Activated CD4-positive, alpha-beta T cell treated with anti-CD3 and anti-CD28 coated beads, Interleukin-2, amount 10 ng/mL, durations not matched to agents 24 days and 14 days (primary cell): ENCODE measurements around the gene CTNNA3. TPM values are rescaled to one million over a fixed set of nuclear protein-coding genes. Genes with fewer than 3 reads are reported as not detected.

Experiments used
- DNase-seq: peaks from one replicate; pipeline ENCODE4 v3.0.0; 2022
- H3K27ac Mint-ChIP-seq: one replicate; pipeline ENCODE4 v1.8.0; 2022; ENCODE audit warnings: mild to moderate bottlenecking, mixed read lengths
- H3K27me3 Mint-ChIP-seq: one replicate; pipeline ENCODE4 v1.8.0; 2022; ENCODE audit warnings: mixed read lengths
- H3K36me3 Mint-ChIP-seq: one replicate; pipeline ENCODE4 v1.8.0; 2022; ENCODE audit warnings: low read depth, mild to moderate bottlenecking, mixed read lengths
- H3K4me1 Mint-ChIP-seq: one replicate; pipeline ENCODE4 v1.8.0; 2021; ENCODE audit warnings: mixed read lengths
- H3K4me3 Mint-ChIP-seq: one replicate; pipeline ENCODE4 v1.8.0; 2022; ENCODE audit warnings: mild to moderate bottlenecking, moderate library complexity, mixed read lengths
- H3K9me3 Mint-ChIP-seq: one replicate; pipeline ENCODE4 v1.8.0; 2021; ENCODE audit warnings: mixed read lengths
- intact Hi-C: fragments of 100-400 bp; cut with micrococcal nuclease; formaldehyde crosslinking; loops from one replicate; pipeline ENCODE4 v1.15.1; 2023
- total RNA-seq: library from RNA; stranded (reverse); gene quantifications from 2 replicates; pipeline ENCODE4 v1.2.3, GENCODE V29; 2022

Gene CTNNA3
- total RNA-seq, 1 donor from 2014 or later, result not detected

DNA sequence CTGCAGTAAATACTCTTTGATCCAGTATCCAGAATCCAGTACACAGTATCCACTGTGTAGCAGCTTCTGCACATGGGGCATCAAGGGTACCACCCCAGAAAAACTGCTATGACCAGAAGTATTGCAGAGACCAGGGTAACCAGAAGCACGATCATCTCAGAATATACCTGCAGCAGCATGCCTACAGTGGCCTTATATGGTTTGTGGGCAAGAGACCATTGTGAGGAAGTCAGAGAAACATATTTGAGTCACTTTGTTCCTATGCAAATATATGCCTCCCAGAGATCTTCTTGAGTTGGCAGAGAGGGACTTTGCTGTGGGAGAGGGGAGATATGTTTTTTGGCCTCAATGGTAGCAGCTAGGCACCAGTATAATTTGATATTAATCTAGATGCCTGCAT lies 976.5 kb downstream of the CTNNA3 start:
- Mint-ChIP-seq H3K4me1 (no peaks in the 10 kb centered on the region), H3K9me3 (no peaks in the 10 kb centered on the region), H3K4me3 (no peak overlapping the region), H3K27me3 (no peaks in the 10 kb centered on the region), H3K27ac (no peak overlapping the region), H3K36me3 (no peaks in the 10 kb centered on the region)
- intact Hi-C loops, result no loop called here
- no peak for DNase-seq

DNA sequence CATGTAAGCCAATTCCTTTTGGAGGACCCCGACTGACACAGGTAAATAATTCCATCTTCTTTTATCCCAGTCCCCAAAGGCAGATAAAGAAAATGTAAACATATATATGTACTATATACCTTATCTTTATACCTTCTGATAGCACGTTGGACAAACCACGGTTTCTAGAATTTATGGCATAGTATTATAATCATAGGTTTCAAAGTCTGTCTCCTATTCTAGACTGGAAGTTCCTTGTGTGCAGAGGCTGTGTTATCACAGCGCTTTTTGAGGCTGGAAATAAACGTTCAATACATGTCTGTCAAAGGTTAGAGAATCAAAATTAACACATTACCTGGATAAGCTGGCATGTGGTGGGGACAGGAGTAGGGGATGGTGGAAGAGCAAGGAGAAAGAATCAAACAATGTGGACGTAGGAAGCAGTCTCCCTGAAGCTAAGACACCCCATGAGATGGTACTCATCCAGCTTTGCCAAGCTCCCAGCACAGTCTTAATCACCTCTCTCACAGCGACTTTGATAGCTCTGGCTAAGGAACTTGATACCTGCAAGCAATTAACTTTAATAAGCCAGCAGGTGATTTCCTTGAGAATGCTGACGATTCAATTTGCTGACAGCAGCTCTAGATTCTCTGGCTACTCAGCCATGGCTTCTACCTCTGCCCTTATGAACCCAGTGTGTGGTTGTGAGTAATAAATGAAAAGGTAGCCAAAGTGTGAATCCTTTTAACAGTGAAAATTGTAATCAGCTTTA lies 978.6 kb downstream of the CTNNA3 start:
- no peaks in the 10 kb centered on the region for H3K27me3 Mint-ChIP-seq
- no peak for DNase-seq

GRCh38 chr10:66714741-66715140 lies 981.3 kb downstream of the CTNNA3 start:
- Mint-ChIP-seq H3K4me3 (no peak overlapping the region), H3K9me3 (no peaks in the 10 kb centered on the region), H3K36me3 (no peaks in the 10 kb centered on the region), H3K4me1 (no peaks in the 10 kb centered on the region), H3K27me3 (no peaks in the 10 kb centered on the region), H3K27ac (no peak overlapping the region)
- intact Hi-C loops, result no loop called here
- DNase-seq, result no peak

More for the DNA sequence above, 978.6 kb downstream of the CTNNA3 start:
- Mint-ChIP-seq H3K9me3 (no peaks in the 10 kb centered on the region), H3K4me1 (no peaks in the 10 kb centered on the region), H3K27ac (no peak overlapping the region), H3K36me3 (no peaks in the 10 kb centered on the region), H3K4me3 (no peak overlapping the region)
- intact Hi-C loops, result no loop called here

GRCh38 chr10:66713387-66713786 lies 982.6 kb downstream of the CTNNA3 start:
- Mint-ChIP-seq H3K27ac (no peak overlapping the region), H3K9me3 (no peaks in the 10 kb centered on the region), H3K27me3 (no peaks in the 10 kb centered on the region), H3K4me3 (no peak overlapping the region), H3K4me1 (no peaks in the 10 kb centered on the region), H3K36me3 (no peaks in the 10 kb centered on the region)
- DNase-seq, result no peak
- intact Hi-C loops, result no loop called here

DNA sequence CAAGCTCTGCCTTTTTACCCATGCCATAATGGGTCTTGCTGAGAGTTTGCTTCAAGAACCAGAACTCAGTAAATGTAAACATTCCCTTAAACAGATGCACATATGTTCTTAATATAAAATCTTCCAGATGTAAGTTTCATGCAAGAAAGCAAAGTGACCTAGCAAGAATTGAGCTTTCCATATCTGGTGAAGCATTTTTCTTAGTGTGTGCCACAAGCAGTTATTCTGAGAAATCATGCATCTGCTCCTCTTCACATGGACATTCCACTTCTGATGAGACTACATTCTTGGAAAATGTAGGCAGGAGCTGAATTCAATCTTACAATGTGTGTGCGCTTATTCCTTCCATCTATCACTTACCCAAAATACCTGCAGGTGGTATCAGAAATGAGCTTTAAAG lies 997.9 kb downstream of the CTNNA3 start:
- no peak overlapping the region for H3K4me3 Mint-ChIP-seq
- no peaks in the 10 kb centered on the region for H3K9me3 Mint-ChIP-seq
- no peak for DNase-seq
- H3K4me1 Mint-ChIP-seq, result no peaks in the 10 kb centered on the region
- H3K27ac Mint-ChIP-seq, result no peak overlapping the region
- H3K36me3 Mint-ChIP-seq, result no peaks in the 10 kb centered on the region
- no peaks in the 10 kb centered on the region for H3K27me3 Mint-ChIP-seq
- intact Hi-C loops, result no loop called here

GRCh38 chr10:66695046-66695445 lies 1000.9 kb downstream of the CTNNA3 start:
- H3K27ac Mint-ChIP-seq, result no peak overlapping the region
- no peaks in the 10 kb centered on the region for H3K36me3 Mint-ChIP-seq
- DNase-seq, result no peak
- no peaks in the 10 kb centered on the region for H3K27me3 Mint-ChIP-seq
- H3K4me3 Mint-ChIP-seq, result no peak overlapping the region
- no peaks in the 10 kb centered on the region for H3K4me1 Mint-ChIP-seq
- intact Hi-C loops, result no loop called here
- no peaks in the 10 kb centered on the region for H3K9me3 Mint-ChIP-seq

DNA sequence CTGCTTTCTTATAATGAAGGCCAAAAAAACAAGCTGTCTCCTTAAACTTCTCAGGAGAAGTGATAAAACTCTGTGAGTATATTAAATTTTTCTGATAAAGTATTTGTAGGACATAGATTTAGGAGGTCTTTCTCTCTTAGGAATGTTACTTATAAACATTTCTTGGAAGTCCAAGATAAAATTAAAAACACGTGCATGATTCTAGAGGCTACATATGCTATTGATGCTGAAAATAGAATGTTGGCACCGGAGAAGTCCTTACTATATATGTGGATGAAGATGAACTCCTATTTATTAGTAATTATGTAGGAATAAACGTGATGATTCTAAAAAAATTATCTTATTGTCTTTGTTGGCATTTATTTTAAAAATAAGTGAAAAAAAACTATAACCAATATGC lies 1011.4 kb downstream of the CTNNA3 start:
- Mint-ChIP-seq H3K4me3 (no peak overlapping the region), H3K36me3 (no peaks in the 10 kb centered on the region), H3K4me1 (no peaks in the 10 kb centered on the region), H3K9me3 (no peaks in the 10 kb centered on the region), H3K27me3 (no peaks in the 10 kb centered on the region), H3K27ac (no peak overlapping the region)
- intact Hi-C loops, result no loop called here
- no peak for DNase-seq

DNA sequence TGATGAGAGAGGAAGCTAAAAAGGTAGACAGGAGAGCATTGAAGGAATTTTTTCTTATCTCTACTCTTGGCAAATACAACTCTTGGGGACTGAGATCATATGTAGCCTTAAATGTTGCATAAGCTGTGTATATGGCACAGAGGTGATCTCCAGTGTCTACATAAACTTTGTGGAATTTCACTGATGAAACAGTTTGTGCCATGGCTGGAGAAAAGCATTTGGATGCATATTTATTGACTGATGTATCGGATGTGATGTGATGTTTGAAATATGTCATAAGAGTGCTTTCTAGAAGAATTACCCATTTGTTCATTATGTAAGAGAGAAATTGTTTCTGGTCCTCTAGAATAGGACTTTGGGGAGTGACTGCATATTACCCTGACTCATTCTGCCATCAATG lies 1015.1 kb downstream of the CTNNA3 start:
- H3K4me1 Mint-ChIP-seq, result no peaks in the 10 kb centered on the region
- no peaks in the 10 kb centered on the region for H3K36me3 Mint-ChIP-seq
- no peaks in the 10 kb centered on the region for H3K9me3 Mint-ChIP-seq
- no peak overlapping the region for H3K4me3 Mint-ChIP-seq
- no peak for DNase-seq
- no peak overlapping the region for H3K27ac Mint-ChIP-seq
- intact Hi-C loops, result no loop called here
- no peaks in the 10 kb centered on the region for H3K27me3 Mint-ChIP-seq

DNA sequence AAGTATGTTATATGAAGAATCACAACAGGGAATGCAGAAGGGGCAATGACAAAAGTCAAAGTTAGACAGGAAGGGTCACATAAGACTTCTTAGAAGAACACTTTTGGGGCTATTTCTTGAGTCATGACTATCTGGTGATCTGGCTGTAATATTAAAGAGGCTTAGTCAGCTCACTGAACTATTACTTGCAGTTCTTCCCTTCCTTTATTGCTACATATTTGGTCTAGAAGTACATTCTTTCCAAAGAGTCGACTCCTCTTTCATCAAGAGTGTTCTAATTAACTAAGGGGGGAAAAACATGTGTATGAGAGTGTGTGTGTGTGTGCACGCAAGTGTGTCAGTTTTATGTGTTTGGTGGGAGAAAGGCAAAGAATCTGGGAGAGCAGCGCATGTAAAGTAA lies 1017.5 kb downstream of the CTNNA3 start:
- Mint-ChIP-seq H3K36me3 (no peaks in the 10 kb centered on the region), H3K9me3 (no peaks in the 10 kb centered on the region), H3K27ac (no peak overlapping the region), H3K27me3 (no peaks in the 10 kb centered on the region), H3K4me1 (no peaks in the 10 kb centered on the region), H3K4me3 (no peak overlapping the region)
- intact Hi-C loops, result no loop called here
- DNase-seq, result no peak

GRCh38 chr10:66673071-66673470 lies 1022.9 kb downstream of the CTNNA3 start:
- intact Hi-C loops, result no loop called here
- Mint-ChIP-seq H3K27ac (no peak overlapping the region), H3K4me3 (no peak overlapping the region), H3K4me1 (no peaks in the 10 kb centered on the region), H3K36me3 (no peaks in the 10 kb centered on the region), H3K9me3 (no peaks in the 10 kb centered on the region), H3K27me3 (no peaks in the 10 kb centered on the region)
- no peak for DNase-seq

GRCh38 chr10:66671562-66671961 lies 1024.4 kb downstream of the CTNNA3 start:
- Mint-ChIP-seq H3K27me3 (no peaks in the 10 kb centered on the region), H3K27ac (no peak overlapping the region), H3K4me3 (no peak overlapping the region), H3K9me3 (no peaks in the 10 kb centered on the region), H3K36me3 (no peaks in the 10 kb centered on the region), H3K4me1 (no peaks in the 10 kb centered on the region)
- intact Hi-C loops, result no loop called here
- no peak for DNase-seq

GRCh38 chr10:66671064-66671463 lies 1024.9 kb downstream of the CTNNA3 start:
- Mint-ChIP-seq H3K27me3 (no peaks in the 10 kb centered on the region), H3K9me3 (no peaks in the 10 kb centered on the region), H3K4me1 (no peaks in the 10 kb centered on the region), H3K27ac (no peak overlapping the region), H3K4me3 (no peak overlapping the region), H3K36me3 (no peaks in the 10 kb centered on the region)
- DNase-seq, result no peak
- intact Hi-C loops, result no loop called here

DNA sequence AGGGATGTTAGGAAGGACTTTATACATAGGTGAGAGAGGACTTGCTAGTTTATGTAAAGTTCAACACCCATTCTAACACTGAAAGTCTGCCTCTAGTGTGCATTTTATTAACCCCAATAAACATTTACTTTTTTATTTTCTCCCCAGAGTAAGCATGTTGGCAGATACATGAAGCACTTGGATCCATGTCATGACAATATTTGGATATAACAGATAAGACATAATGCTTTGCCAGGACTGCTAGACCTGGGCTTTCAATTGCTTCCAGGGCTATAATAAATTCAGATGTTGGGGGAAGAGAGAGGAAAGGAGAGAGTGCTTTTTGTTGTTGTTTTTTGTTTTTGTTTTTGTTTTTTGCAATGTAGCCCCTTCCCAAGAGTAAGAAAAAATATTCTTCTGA lies 1039.5 kb downstream of the CTNNA3 start:
- Mint-ChIP-seq H3K4me3 (no peak overlapping the region), H3K27me3 (no peaks in the 10 kb centered on the region), H3K27ac (no peak overlapping the region), H3K4me1 (no peaks in the 10 kb centered on the region), H3K9me3 (no peaks in the 10 kb centered on the region), H3K36me3 (no peaks in the 10 kb centered on the region)
- no peak for DNase-seq
- intact Hi-C loops, result no loop called here

DNA sequence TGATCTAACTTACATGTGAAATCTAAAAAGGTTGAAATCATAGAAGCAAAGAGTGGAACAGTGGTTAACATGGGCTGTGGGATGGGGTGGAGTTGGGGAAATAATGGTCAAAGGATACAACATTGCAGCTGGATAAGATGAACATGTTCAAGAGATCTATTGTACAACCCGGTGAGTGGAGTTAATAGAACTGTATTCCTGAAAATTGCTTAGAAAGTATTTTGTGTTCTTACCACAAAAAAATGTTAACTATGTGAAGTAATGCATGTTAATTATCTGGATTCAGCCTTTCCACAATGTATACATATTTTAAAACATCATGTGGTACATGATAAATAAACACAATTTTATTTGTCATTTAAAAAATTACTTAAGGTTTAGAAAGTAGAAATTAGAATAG lies 1041.1 kb downstream of the CTNNA3 start:
- no peaks in the 10 kb centered on the region for H3K36me3 Mint-ChIP-seq
- no peaks in the 10 kb centered on the region for H3K4me1 Mint-ChIP-seq
- H3K4me3 Mint-ChIP-seq, result no peak overlapping the region
- intact Hi-C loops, result no loop called here
- H3K27me3 Mint-ChIP-seq, result no peaks in the 10 kb centered on the region
- H3K27ac Mint-ChIP-seq, result no peak overlapping the region
- DNase-seq, result no peak
- no peaks in the 10 kb centered on the region for H3K9me3 Mint-ChIP-seq
